Cardiac muscle cell (in vitro differentiated cells and primary cell): ENCODE data around the gene SMIM14. TPM values are rescaled to one million over a fixed set of nuclear protein-coding genes. Genes with fewer than 3 reads are reported as not detected.

Source experiments
- DNase-seq, 2 donors: peaks; one replicate each; pipeline versions ENCODE4 v3.0.0 to v3.0.0-alpha.2; 2010 to 2017; ENCODE audit warnings: low read depth in 1 of 2, low spot score in 1 of 2
- H3K27ac ChIP-seq: fragments of 200-600 bp; sonication (generic); 2 replicates; pipeline ENCODE4 v1.5.1; 2016
- H3K27me3 ChIP-seq: fragments of 200-600 bp; sonication (generic); 2 replicates; pipeline ENCODE4 v1.6.0; 2016; ENCODE audit warnings: control low read depth
- H3K36me3 ChIP-seq: fragments of 200-600 bp; sonication (generic); 2 replicates; pipeline ENCODE4 v1.5.1; 2016; ENCODE audit warnings: control low read depth
- H3K4me1 ChIP-seq: fragments of 200-600 bp; sonication (generic); 2 replicates; pipeline ENCODE4 v1.8.1; 2017; ENCODE audit warnings: low read depth, mild to moderate bottlenecking, mixed run types
- H3K4me3 ChIP-seq: fragments of 200-600 bp; sonication (generic); 2 replicates; pipeline ENCODE4 v1.5.1; 2016; ENCODE audit warnings: mild to moderate bottlenecking
- H3K9me3 ChIP-seq: fragments of 200-600 bp; sonication (generic); 2 replicates; pipeline ENCODE4 v1.5.1; 2017; ENCODE audit warnings: low read depth, mild to moderate bottlenecking, control low read depth
- polyA plus RNA-seq: library from polyadenylated mRNA; unstranded; fragments of >200 nt; fragmentation: Nextera tagmentation; extraction: Ambion mirVana; gene quantifications from 2 replicates; pipeline ENCODE4 v1.2.1, GENCODE V29; 2016
- total RNA-seq: library from RNA; depleted of rRNA; stranded (reverse); fragments of >200 nt; gene quantifications from 2 replicates; pipeline ENCODE4 v1.2.3, GENCODE V29; 2016
- TF ChIP-seq, protein P1 (sequence below): IDR thresholded peaks from 2 replicates; pipeline ENCODE4 v1.5.1; 2012; ENCODE audit warnings: low read depth, mild to moderate bottlenecking, low read length

The SMIM14 gene
- total and polyA plus RNA-seq, 2 experiments from 2014 or later = 5.2 to 35.9 TPM

DNA sequence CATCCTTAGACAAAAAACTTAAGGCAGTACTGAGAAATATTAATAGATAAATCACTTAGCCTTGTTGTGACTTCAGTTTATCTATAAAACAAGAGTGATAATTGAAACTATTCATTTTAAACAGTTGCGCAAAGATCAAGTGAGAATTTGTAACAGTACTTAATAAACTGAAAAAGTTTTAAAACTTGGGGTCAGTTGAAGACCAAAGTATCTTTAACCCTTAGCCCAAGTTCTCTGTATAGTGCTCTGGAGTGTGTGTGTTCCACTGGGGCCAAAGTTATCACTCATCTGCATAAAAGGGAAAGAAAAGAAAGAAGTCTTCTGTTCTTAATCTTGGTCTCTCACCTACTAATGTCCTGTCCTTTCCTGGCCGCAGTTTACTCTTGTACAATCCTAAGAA lies 11.3 kb downstream of the SMIM14 start:
- H3K4me1 ChIP-seq = no peaks in the 10 kb centered on the region
- no peaks in the 10 kb centered on the region for H3K27me3 ChIP-seq
- no peak overlapping the region for H3K4me3 ChIP-seq
- no peaks in the 10 kb centered on the region for H3K36me3 ChIP-seq
- DNase-seq = no peak
- TF ChIP-seq, protein P1, sequence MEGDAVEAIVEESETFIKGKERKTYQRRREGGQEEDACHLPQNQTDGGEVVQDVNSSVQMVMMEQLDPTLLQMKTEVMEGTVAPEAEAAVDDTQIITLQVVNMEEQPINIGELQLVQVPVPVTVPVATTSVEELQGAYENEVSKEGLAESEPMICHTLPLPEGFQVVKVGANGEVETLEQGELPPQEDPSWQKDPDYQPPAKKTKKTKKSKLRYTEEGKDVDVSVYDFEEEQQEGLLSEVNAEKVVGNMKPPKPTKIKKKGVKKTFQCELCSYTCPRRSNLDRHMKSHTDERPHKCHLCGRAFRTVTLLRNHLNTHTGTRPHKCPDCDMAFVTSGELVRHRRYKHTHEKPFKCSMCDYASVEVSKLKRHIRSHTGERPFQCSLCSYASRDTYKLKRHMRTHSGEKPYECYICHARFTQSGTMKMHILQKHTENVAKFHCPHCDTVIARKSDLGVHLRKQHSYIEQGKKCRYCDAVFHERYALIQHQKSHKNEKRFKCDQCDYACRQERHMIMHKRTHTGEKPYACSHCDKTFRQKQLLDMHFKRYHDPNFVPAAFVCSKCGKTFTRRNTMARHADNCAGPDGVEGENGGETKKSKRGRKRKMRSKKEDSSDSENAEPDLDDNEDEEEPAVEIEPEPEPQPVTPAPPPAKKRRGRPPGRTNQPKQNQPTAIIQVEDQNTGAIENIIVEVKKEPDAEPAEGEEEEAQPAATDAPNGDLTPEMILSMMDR = no peak
- no peak overlapping the region for H3K27ac ChIP-seq
- H3K9me3 ChIP-seq = no peaks in the 10 kb centered on the region

DNA sequence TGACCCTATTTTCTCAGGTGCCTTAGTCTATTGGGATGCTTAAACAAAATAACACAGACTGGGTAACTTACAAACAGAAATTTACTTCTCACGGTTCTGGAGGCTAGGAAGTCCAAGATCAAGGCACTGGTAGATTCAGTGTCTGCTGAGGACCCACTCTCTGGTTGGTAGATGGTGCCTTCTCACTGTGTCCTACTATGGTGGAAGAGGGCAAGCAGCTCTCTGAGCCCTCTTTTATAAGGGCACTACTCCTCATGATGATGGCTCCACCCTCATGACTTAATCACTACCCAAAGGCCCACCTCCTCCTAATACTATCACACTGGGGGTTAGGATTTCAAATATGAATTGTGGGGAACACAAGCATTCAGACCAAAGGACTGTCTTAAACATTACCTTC lies 11.8 kb downstream of the SMIM14 start:
- H3K4me3 ChIP-seq = no peak overlapping the region
- no peaks in the 10 kb centered on the region for H3K4me1 ChIP-seq
- H3K36me3 ChIP-seq = no peaks in the 10 kb centered on the region
- H3K9me3 ChIP-seq = no peaks in the 10 kb centered on the region
- H3K27ac ChIP-seq = no peak overlapping the region
- no peak for DNase-seq
- TF ChIP-seq, protein P1 = no peak
- no peaks in the 10 kb centered on the region for H3K27me3 ChIP-seq

DNA sequence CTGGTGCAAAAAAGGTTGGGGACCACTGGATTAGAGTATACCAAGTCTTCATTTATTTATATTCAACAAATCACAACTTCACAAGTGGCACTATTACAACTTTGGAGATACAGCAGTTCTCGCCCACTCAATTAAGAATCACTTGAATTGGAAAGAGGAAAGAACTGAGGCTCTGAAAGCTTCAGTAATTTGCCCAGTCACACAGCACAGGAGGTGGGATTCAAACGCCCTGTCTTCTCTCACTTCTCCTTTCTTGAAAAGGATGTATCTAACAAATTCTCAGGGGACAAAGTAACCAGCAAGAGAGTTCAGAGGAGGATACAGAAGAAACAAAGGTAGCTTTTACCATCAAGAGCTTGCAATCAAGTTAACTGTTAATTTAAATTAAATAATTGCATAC lies 12.4 kb downstream of the SMIM14 start:
- H3K4me1 ChIP-seq = no peaks in the 10 kb centered on the region
- no peak overlapping the region for H3K27ac ChIP-seq
- H3K27me3 ChIP-seq = no peaks in the 10 kb centered on the region
- no peaks in the 10 kb centered on the region for H3K36me3 ChIP-seq
- no peak overlapping the region for H3K4me3 ChIP-seq
- no peak for DNase-seq
- no peaks in the 10 kb centered on the region for H3K9me3 ChIP-seq
- TF ChIP-seq, protein P1 = no peak

DNA sequence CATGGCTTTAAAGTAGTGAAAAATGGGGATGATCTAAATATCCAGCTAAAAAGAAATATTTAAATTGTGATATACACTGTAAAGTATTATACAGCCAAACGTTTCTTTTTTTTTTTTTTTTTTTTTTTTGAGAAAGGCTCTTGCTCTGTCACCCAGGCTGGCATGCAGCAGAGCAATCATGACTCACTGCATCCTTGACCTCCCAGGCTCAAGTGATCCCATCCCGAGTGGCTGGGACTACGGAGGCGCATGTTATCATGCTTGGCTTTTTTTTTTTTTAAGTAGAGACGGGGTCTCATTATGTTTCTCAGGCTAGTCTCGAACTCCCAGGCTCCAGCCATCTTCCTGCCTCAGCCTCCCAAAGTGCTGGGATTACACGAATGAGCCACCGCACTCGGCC lies 17.1 kb downstream of the SMIM14 start:
- Histone ChIP-seq H3K4me1 (no peaks in the 10 kb centered on the region), H3K4me3 (no peak overlapping the region), H3K27me3 (no peaks in the 10 kb centered on the region), H3K36me3 (no peaks in the 10 kb centered on the region), H3K9me3 (no peaks in the 10 kb centered on the region), H3K27ac (no peak overlapping the region)
- DNase-seq = peak; percentile 40 to 74
- TF ChIP-seq, protein P1 = no peak

DNA sequence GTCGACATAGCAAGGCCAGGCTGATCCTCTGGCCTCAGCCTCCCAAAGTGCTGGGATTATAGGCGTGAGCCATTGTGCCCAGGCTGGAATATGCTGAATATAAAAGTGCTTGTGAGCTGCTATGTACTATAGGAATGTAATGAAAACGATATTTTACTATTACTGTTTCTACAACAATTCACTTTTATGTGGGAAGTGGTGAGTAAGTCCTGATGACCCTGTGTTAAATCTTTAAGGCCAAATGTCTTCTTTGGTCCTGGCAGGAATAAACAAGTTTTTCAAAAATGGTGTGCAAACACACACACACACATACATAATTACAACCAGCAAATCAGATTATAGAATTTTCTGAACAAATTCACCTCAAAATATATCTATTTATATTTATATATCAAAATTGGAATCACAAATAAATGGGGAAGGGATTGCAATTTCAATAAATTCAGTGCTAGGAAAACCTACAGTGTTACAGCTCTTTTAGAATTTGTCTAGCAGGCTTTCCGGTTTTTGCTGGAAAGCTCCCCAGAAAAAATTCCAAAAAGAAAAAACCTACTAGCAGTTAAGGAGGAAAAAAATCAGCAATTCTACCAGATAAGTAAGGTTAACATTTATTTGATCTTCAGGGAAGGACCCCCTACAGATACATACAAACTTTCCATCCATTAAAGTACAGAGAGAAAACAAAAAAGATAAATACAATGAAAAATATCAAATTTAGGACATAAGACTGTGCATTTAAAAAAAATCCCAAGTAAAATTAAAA lies 17.9 kb downstream of the SMIM14 start:
- peak in 1 of 2 donors; percentile 21 for DNase-seq
- Histone ChIP-seq H3K4me1 (no peaks in the 10 kb centered on the region), H3K27me3 (no peaks in the 10 kb centered on the region), H3K27ac (no peak overlapping the region), H3K36me3 (no peaks in the 10 kb centered on the region), H3K9me3 (no peaks in the 10 kb centered on the region), H3K4me3 (no peak overlapping the region)
- TF ChIP-seq, protein P1 = no peak
